DMS53 treated with DMSO at 0.1 percent for 48 hours (cell line): ENCODE results near the gene FOXD4L3.
"Not testable (repeated sequence)": the region's sequence is repeated elsewhere in the genome, so short reads cannot be mapped to it uniquely, and the experiment has no call there.

Experiments used
- DNase-seq: peaks from one replicate; lab custom pipeline; 2025; ENCODE audit not compliant: unreplicated experiment; lab: John Stamatoyannopoulos, UW

FOXD4L3 gene

GRCh38 chr9:68343992-68344391 is 41.3 kb downstream of the FOXD4L3 start:
- not testable (repeated sequence) for DNase-seq

- not testable (repeated sequence) for DNase-seq
These were observed 49.0 kb downstream of the FOXD4L3 start for GRCh38 chr9:68351689-68352088.
